Kidney (tissue), 14 donors: ENCODE measurements around the gene EMC6. TPM values are rescaled to one million over a fixed set of nuclear protein-coding genes. Genes with fewer than 3 reads are reported as not detected.
A peak's percentile ranks its signal among the peaks of the same experiment; 100 is the strongest.

Source experiments
- DNase-seq, 5 donors: peaks; one replicate each; pipeline ENCODE4 v3.0.0-alpha.2; 2013 to 2020
- FAIRE-seq: peaks from 2 replicates; lab custom pipeline; 2012; peaks lifted over from hg19 to GRCh38; lab: Jason Lieb, UNC
- H3K27ac ChIP-seq, 2 donors: one replicate each; pipeline ENCODE4 v1.7.0; 2013; ENCODE audit warnings: low read depth in 2 of 2, low read length in 2 of 2, inconsistent platforms in 1 of 2
- H3K27me3 ChIP-seq: one replicate; pipeline ENCODE4 v1.7.1; 2013; ENCODE audit warnings: low read length, inconsistent platforms; ENCODE audit not compliant: control insufficient read depth, insufficient read depth
- H3K36me3 ChIP-seq, 3 donors: one replicate each; pipeline versions ENCODE4 v1.7.0 to v1.7.1; 2013; ENCODE audit warnings: low read length in 3 of 3, control low read depth in 1 of 3, inconsistent platforms in 1 of 3; ENCODE audit not compliant: insufficient read depth in 3 of 3, control insufficient read depth in 2 of 3
- H3K4me1 ChIP-seq, 3 donors: one replicate each; pipeline versions ENCODE4 v1.7.0 to v1.7.1; 2013; ENCODE audit warnings: low read length in 3 of 3, inconsistent platforms in 1 of 3, low read depth in 1 of 3; ENCODE audit not compliant: control insufficient read depth in 2 of 3, insufficient read depth in 2 of 3
- H3K4me3 ChIP-seq, 3 donors: one replicate each; pipeline versions ENCODE4 v1.7.0 to v1.8.1; 2013; ENCODE audit warnings: low read length in 3 of 3, control low read depth in 1 of 3, inconsistent platforms in 1 of 3
- H3K9ac ChIP-seq, 3 donors: one replicate each; pipeline versions ENCODE4 v1.7.0 to v1.7.1; 2013; ENCODE audit warnings: low read length in 3 of 3, control low read depth in 1 of 3, inconsistent platforms in 1 of 3
- H3K9me3 ChIP-seq, 3 donors: one replicate each; pipeline versions ENCODE4 v1.7.0 to v1.7.1; 2013; ENCODE audit warnings: low read length in 3 of 3, control low read depth in 1 of 3, inconsistent platforms in 1 of 3; ENCODE audit not compliant: control insufficient read depth in 2 of 3, insufficient read depth in 1 of 3
- intact Hi-C: fragments of 100-400 bp; cut with DNase I; formaldehyde crosslinking; loops from one replicate; pipeline ENCODE4 v1.11.1; 2022
- polyA plus RNA-seq: library from polyadenylated mRNA; stranded (reverse); fragments of 350-450 nt; fragmentation: Illumina TruSeq; extraction: RNeasy Lipid Tissue Mini Kit (QIAGEN cat#74804); gene quantifications from one replicate; pipeline ENCODE4 v1.2.3, GENCODE V29; 2014; ENCODE audit warnings: low read depth, low replicate concordance; ENCODE audit not compliant: insufficient read depth
- total RNA-seq: library from RNA; stranded (reverse); fragmentation: NEBNext Ultra II Directional; extraction: Animal tissue kit (Norgen Biotek cat#: 25700); gene quantifications from one replicate; pipeline ENCODE4 v1.2.1, GENCODE V29; 2021
- TF ChIP-seq, protein P1 (sequence below): IDR thresholded peaks from 3 replicates; pipeline ENCODE4 v1.5.1; 2012; ENCODE audit warnings: mild to moderate bottlenecking, moderate library complexity, borderline replicate concordance; ENCODE audit not compliant: insufficient read depth; ENCODE audit errors: extremely low read depth
- donor health status: control.
- donor health status: control.
- donor health status: control.
- donor health status: control.
- donor health status: control.
- donor health status: DM: yes; HTN: yes; CAD: no.
- donor health status: Normal renal cell carcinoma (clear cell type).

The EMC6 gene
- total and polyA plus RNA-seq, 2 donors from 2014 or later = 25.6 to 77.1 TPM

DNA sequence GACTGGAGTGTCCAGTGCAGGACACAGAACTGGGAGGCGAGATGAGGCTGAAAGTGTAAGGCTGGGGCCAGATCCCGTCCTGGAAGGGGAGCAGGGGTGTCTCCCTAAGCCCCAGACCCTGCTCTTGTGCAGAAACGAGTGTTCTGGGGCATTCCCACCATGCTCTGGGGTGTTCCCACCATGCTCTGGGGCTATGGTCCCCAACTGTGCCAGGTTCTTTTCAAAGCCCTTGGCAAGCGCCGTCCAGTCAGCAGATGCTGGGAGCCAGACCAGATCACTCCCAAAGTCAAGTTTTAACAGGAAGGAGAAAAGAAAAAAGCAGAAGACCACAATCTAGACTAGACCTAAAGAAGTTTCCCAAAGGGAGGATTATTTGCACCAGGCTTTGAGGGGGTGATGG is 2.8 kb upstream of the EMC6 start:
- Histone ChIP-seq H3K27ac (no peak overlapping the region), H3K9ac (no peak overlapping the region), H3K27me3 (no peaks in the 10 kb centered on the region), H3K4me3 (no peak overlapping the region), H3K4me1 (peaks cover 0 to 25% (median 14%) of the 10 kb centered on the region in 3 donors), H3K9me3 (no peaks in the 10 kb centered on the region), H3K36me3 (peaks cover 0 to 9% (median 7%) of the 10 kb centered on the region in 3 donors)
- DNase-seq (no peak), FAIRE-seq (no peak)
- TF ChIP-seq, protein P1, sequence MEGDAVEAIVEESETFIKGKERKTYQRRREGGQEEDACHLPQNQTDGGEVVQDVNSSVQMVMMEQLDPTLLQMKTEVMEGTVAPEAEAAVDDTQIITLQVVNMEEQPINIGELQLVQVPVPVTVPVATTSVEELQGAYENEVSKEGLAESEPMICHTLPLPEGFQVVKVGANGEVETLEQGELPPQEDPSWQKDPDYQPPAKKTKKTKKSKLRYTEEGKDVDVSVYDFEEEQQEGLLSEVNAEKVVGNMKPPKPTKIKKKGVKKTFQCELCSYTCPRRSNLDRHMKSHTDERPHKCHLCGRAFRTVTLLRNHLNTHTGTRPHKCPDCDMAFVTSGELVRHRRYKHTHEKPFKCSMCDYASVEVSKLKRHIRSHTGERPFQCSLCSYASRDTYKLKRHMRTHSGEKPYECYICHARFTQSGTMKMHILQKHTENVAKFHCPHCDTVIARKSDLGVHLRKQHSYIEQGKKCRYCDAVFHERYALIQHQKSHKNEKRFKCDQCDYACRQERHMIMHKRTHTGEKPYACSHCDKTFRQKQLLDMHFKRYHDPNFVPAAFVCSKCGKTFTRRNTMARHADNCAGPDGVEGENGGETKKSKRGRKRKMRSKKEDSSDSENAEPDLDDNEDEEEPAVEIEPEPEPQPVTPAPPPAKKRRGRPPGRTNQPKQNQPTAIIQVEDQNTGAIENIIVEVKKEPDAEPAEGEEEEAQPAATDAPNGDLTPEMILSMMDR = no peak
- intact Hi-C loops = no loop called here

DNA sequence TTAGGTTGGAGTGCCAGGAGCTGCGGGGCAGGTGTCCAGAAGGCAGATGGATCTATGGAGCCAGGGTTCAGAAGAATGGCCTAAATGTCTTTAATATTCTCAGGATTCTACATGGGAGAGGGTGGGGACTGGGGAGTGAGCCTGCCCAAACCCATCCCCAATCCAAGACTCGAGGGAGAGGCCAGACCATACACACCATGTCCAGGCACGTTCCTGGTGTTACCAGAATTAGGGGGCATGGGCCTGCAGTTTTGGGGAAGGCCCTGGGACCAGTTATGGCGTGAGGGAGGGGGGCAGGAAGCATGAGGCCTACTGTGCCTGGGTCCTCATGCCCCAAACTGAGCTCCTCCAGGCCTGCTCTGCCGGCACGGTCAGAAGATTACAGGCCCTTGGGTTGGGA is 2.1 kb upstream of the EMC6 start:
- DNase-seq (no peak), FAIRE-seq (no peak)
- H3K4me3 ChIP-seq = no peak overlapping the region
- H3K27ac ChIP-seq = no peak overlapping the region
- no peaks in the 10 kb centered on the region for H3K9me3 ChIP-seq
- H3K27me3 ChIP-seq = no peaks in the 10 kb centered on the region
- TF ChIP-seq, protein P1 = no peak
- H3K9ac ChIP-seq = peak overlapping the region in 1 of 3 donors; percentile 40
- intact Hi-C loops = no loop called here
- peaks cover 0 to 19% (median 7%) of the 10 kb centered on the region in 3 donors for H3K4me1 ChIP-seq
- peaks cover 0 to 7% (median 7%) of the 10 kb centered on the region in 3 donors for H3K36me3 ChIP-seq

DNA sequence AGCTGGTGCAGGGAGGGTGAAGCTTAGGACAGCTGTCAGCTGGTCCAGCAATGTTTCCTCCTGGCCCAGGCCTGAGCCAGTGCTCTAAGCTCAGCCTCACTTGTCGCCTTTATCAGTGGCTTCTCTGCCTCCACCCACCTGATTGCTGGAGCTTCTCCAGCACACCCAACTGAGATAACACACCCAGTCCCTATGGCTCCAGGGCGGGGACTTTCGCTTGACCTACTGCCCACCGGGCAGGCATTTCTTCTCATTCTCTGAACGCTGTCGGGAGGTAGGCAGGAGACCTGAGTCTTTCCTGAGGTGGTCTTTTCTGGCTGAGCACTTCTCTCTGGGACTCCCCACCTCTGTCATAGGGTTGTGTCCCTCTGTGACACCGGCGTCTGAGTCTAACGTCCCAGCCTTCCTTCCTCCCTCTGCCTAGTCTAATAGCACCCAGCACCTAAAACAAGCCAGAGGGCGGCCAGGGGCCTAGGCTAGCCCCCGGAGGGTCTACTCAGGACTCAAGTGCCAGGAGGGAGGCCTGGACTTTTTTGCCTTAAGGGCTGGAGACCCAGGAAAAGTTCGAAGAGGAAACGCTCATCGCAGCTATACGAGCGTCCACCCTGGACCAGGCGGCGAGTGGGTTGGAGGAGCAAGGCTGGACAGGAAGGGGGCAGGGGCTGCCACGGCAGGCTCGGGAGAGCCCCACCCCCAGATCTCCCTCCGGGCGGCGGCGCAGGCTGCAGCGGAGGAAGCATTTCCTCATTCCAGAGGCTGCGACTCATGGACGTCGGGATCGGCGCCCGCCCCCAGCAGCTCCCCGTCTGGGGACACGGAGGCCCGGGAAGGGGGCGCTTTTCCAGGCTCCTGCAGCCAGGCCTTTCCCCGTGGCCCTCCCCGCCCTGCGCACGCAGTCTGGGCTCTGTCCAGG is 990 bp upstream of the EMC6 start:
- DNase-seq (peak; percentile 90 to 98 (median 94)), FAIRE-seq (no peak)
- peak overlapping the region; percentile 96 to 99 for H3K27ac ChIP-seq
- intact Hi-C loops = no loop called here
- no peaks in the 10 kb centered on the region for H3K9me3 ChIP-seq
- H3K4me3 ChIP-seq = peak overlapping the region; percentile 69 to 85 (median 71)
- H3K27me3 ChIP-seq = no peaks in the 10 kb centered on the region
- H3K9ac ChIP-seq = peak overlapping the region; percentile 44 to 84 (median 78)
- TF ChIP-seq, protein P1 = no peak
- peaks cover 0 to 19% (median 7%) of the 10 kb centered on the region in 3 donors for H3K4me1 ChIP-seq
- H3K36me3 ChIP-seq = peaks cover 0 to 7% (median 7%) of the 10 kb centered on the region in 3 donors
